Skeletal muscle satellite cell (primary cell): Measurements from ENCODE around the gene PDE10A.
"Not testable (repeated sequence)": the region's sequence is repeated elsewhere in the genome, so short reads cannot be mapped to it uniquely, and the experiment has no call there.

Source experiments
- H3K27me3 ChIP-seq: 2 replicates; pipeline ENCODE4 v1.7.0; 2013; ENCODE audit warnings: low read length; ENCODE audit not compliant: control insufficient read depth, insufficient read depth
- H3K36me3 ChIP-seq: 2 replicates; pipeline ENCODE4 v1.7.0; 2013; ENCODE audit warnings: mild to moderate bottlenecking, control low read depth, low read length; ENCODE audit not compliant: insufficient read depth
- H3K4me1 ChIP-seq: 2 replicates; pipeline ENCODE4 v1.7.0; 2013; ENCODE audit warnings: low read length; ENCODE audit not compliant: control insufficient read depth, insufficient read depth
- H3K4me2 ChIP-seq: 2 replicates; pipeline ENCODE4 v1.7.0; 2013; ENCODE audit warnings: mild to moderate bottlenecking, low read length
- H3K4me3 ChIP-seq: 2 replicates; pipeline ENCODE4 v1.7.0; 2013; ENCODE audit warnings: low read length
- H3K9ac ChIP-seq: 2 replicates; pipeline ENCODE4 v1.7.0; 2013; ENCODE audit warnings: mild to moderate bottlenecking, low read depth, low read length, moderate library complexity
- H3K9me3 ChIP-seq: replicated peaks from 2 replicates; pipeline ENCODE4 v1.7.0; 2013; ENCODE audit warnings: mild to moderate bottlenecking, control low read depth, low read length

PDE10A gene

DNA sequence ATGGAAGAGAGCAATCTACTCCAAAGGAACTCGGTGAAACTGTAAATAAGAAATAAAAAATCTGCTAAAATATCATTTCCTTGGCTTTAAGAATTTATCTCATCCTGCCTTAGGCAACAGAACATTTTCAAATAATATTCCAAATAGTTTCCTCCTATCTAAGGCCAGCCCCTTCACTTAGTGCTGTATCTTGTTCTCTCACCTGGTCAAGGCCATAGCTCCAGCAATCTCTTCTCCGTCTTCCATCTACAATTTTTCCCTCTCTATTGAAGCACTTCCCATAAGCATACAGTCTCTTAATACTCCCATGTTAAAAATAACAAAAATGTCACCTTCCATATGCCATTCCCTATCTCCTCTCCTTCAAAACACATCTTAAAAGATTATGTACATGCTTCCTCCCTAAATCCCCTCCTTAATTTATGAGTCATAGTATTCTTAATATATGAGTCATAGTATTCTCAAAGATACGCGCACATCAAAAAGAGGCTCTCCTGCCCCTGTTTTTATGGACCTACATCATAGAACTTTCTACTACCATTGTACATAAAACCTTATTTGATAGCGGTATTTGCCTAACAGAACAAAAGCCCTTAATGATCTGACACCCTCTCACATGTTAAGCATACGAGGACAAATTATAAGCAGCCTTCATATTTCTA lies 146.9 kb downstream of the PDE10A start:
- Histone ChIP-seq H3K4me2 (no peak overlapping the region), H3K27me3 (no peaks in the 10 kb centered on the region), H3K9me3 (no peaks in the 10 kb centered on the region), H3K4me3 (no peak overlapping the region), H3K4me1 (peaks cover 7% of the 10 kb centered on the region), H3K9ac (no peak overlapping the region), H3K36me3 (no peaks in the 10 kb centered on the region)

DNA sequence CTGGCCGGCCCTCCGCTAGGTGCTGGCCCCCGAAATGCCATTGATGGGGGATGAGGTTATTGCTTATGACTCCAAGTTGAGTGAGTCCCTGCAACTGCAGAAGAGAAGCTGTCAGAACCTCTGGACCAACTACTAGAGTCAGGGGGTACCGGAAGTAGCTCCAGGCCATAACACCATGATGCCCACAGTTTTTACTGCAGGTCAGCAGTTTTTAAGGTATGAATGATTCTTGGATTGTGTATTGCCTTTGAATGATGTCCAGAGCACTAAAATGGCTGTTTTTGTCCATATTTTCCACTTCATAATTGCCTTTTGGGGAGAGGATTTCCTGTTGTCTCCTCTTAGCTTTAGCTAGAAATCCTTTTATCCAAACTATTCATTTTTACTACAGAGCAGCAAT lies 148.4 kb downstream of the PDE10A start:
- no peak overlapping the region for H3K4me3 ChIP-seq
- no peaks in the 10 kb centered on the region for H3K36me3 ChIP-seq
- no peak overlapping the region for H3K9ac ChIP-seq
- peaks cover 7% of the 10 kb centered on the region for H3K4me1 ChIP-seq
- no peak overlapping the region for H3K4me2 ChIP-seq
- H3K9me3 ChIP-seq, result no peaks in the 10 kb centered on the region
- H3K27me3 ChIP-seq, result no peaks in the 10 kb centered on the region

DNA sequence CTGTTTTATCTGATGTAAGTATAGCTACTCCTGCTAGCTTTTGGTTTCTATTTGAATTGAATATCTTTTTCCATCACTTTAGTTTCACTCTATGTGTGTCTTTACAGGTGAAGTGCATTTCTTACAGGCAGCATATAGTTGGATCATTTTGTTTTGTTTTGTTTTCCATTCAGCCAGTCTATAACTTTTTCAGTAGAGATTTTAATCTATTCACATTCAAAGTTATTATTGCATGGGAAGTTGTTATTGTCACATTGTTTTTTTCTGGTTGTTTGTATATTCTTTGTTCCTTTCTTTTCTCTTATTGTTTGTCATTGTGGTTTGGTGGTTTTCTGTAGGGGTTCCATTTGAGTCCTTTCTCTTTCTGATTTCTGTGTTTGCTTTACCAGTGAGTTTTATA lies 151.2 kb downstream of the PDE10A start:
- Histone ChIP-seq H3K27me3 (no peaks in the 10 kb centered on the region), H3K9me3 (no peaks in the 10 kb centered on the region), H3K4me1 (peaks cover 7% of the 10 kb centered on the region), H3K36me3 (no peaks in the 10 kb centered on the region), H3K4me3 (no peak overlapping the region), H3K9ac (no peak overlapping the region), H3K4me2 (no peak overlapping the region)

DNA sequence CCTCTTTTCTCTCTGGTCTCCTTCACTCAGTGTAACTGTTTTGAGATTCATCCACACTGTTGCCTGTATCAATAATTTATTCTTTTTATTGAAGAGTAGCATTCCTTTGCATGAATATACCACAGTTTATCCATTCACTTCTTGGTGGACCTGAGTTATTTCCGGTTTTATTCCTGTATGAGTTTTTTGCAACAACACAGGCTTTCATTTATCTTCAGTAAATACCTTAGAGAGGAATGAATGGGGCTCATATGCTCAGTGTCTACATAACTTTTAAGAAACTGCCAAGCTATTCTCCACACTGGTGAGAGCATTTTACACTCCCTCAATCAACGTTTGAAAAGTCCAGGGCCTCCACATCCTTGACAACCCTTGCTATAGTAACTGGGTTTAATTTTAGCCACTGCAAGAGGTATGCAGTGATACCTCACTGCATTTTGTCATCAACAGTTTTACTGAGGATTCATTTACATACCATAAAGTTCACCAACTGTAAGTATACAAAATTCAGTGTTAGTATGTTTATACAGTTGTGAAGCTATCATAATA lies 154.6 kb downstream of the PDE10A start:
- Histone ChIP-seq H3K4me1 (no peaks in the 10 kb centered on the region), H3K9ac (no peak overlapping the region), H3K4me3 (no peak overlapping the region), H3K27me3 (no peaks in the 10 kb centered on the region), H3K4me2 (no peak overlapping the region), H3K9me3 (no peaks in the 10 kb centered on the region), H3K36me3 (no peaks in the 10 kb centered on the region)

DNA sequence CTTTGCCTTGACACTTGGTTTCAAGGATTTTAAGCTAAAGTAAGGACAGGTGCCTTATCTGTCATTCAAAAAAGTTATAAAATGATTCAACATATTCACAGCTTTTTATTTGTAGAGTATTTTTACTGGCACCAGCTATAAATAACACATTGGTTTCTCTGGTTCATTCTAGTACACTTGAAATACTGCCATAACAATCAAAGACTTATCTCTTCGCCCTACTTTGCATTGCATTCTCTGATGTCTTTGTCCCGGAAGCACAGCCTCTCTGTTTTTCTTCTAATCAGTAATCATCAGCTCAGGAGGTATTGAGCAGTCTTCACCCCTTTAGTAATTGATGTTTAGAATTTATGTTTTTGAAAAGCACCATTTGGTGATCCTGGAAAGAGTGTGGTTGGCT lies 156.4 kb downstream of the PDE10A start:
- Histone ChIP-seq H3K4me3 (no peak overlapping the region), H3K4me1 (no peaks in the 10 kb centered on the region), H3K27me3 (no peaks in the 10 kb centered on the region), H3K36me3 (no peaks in the 10 kb centered on the region), H3K9ac (no peak overlapping the region), H3K9me3 (no peaks in the 10 kb centered on the region), H3K4me2 (no peak overlapping the region)

DNA sequence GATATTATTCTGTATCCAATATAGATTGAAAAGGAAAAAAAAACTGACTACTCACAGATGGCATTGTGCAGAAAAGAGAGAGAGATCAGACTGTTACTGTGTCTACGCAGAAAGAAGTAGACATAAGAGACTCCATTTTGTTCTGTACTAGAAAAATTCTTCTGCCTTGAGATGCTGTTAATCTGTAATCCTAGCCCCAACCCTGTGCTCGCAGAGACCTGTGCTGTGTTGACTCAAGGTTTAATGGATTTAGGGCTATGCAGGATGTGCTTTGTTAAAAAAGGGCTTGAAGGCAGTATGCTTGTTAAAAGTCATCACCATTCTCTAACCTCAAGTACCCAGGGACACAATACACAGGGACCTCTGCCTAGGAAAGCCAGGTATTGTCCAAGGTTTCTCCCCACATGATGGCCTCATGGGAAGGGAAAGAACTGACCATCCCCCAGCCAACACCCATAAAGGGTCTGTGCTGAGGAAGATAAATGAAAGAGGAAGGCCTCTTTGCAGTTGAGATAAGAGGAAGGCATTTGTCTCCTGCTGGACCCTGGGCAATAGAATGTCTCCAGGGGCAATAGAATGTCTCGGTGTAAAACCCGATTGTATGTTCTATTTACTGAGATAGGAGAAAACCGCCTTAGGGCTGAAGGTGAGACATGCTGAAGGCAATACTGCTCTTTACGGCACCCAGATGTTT lies 162.7 kb downstream of the PDE10A start:
- not testable (repeated sequence) for H3K36me3 ChIP-seq, H3K4me2 ChIP-seq, H3K4me3 ChIP-seq, H3K9me3 ChIP-seq, H3K27me3 ChIP-seq, H3K9ac ChIP-seq, H3K4me1 ChIP-seq

DNA sequence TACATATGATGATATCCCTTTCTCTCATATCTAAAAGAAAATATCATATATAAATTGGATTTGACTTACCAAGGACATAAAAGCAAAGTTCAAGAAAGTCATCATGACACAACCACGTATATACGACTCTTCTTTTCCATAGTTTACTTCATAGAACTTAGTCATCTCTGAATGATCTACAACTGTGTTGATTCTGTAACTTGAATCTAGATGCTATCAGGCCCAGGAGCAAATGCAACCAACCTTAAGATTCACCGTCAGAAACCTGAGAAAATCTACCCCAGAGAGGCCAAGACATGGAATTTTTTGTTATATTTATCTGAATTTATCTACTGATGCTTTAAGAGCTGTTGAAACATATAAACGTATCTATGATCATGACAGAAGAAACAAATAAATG lies 165.6 kb downstream of the PDE10A start:
- no peaks in the 10 kb centered on the region for H3K4me1 ChIP-seq

DNA sequence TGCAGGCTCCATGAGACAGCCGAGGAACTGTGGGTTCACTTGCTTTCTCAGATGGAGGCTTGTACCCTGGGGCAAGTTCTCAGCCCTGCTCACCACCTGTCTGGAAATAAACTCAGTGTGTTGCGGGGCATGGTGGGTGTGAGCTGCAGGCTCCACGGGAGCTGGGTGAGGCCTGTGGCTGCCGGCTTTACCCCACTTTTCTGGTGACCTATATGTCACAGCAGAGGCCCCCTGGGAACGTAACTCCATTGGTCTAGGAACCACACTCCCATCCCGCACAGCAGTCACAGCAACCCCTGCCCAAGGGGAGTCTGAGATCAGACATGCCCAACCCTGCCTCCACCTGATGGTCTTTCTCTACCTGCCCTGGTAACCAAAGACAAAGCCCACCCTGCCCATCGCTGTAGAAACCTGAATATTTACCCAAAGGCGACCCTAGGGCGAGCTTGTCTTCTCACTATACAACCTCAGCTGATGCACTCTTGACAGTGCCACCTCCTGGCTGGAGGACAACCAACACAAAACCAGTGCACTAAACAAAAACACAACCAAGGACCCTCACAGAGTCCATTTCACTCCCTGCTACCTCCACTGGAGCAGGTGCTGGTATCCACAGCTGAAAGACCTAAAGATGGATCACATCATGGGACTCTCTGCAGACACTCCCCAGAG lies 174.3 kb downstream of the PDE10A start:
- no peaks in the 10 kb centered on the region for H3K9me3 ChIP-seq
- H3K27me3 ChIP-seq, result no peaks in the 10 kb centered on the region
- peaks cover 7% of the 10 kb centered on the region for H3K4me1 ChIP-seq
- H3K4me2 ChIP-seq, result no peak overlapping the region
- no peak overlapping the region for H3K4me3 ChIP-seq
- no peak overlapping the region for H3K9ac ChIP-seq
- no peaks in the 10 kb centered on the region for H3K36me3 ChIP-seq

More for the DNA sequence above, 165.6 kb downstream of the PDE10A start:
- no peak overlapping the region for H3K9ac ChIP-seq
- no peak overlapping the region for H3K4me2 ChIP-seq
- H3K9me3 ChIP-seq, result no peaks in the 10 kb centered on the region
- H3K36me3 ChIP-seq, result no peaks in the 10 kb centered on the region
- H3K27me3 ChIP-seq, result no peaks in the 10 kb centered on the region
- H3K4me3 ChIP-seq, result no peak overlapping the region

DNA sequence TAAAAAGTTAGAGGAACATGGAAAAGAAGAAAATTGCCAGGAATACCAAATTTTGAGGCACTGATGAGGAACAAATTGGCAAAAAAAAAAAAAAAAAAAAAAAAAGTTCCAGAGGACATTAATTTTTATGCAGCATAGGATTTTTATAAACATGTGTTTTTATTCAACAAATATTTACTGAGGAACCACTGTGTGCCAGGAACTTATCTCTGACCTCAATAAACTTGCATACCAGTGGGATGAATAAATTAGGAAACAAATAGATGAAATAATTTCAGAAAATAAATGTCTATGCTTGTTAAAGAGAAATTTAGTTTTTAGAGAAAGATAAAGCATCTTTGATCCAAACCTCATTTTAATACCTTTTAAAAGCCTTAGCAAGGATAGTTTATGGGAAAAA lies 175.1 kb downstream of the PDE10A start:
- Histone ChIP-seq H3K4me2 (no peak overlapping the region), H3K27me3 (no peaks in the 10 kb centered on the region), H3K4me3 (no peak overlapping the region), H3K36me3 (no peaks in the 10 kb centered on the region), H3K9me3 (no peaks in the 10 kb centered on the region), H3K9ac (no peak overlapping the region), H3K4me1 (peaks cover 7% of the 10 kb centered on the region)

DNA sequence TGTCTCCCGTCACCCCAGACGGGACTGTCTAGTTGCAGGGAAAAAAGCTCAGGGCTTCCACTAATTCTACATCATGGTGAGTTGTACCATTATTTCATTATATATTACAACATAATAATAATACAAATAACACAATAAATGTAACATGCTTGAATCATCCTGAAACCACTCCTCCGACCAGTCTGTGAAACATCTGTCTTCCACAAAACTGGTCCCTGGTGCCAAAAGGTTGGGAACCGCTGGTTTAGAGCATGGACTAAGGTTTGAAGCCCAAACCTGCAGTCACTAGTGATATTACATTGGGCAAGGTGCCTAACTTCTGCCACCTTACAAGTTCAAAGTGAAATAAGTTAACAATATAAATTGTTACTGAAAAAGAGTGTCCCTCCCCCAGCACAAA lies 175.7 kb downstream of the PDE10A start:
- Histone ChIP-seq H3K36me3 (no peaks in the 10 kb centered on the region), H3K4me3 (no peak overlapping the region), H3K4me2 (no peak overlapping the region), H3K4me1 (peaks cover 7% of the 10 kb centered on the region), H3K9ac (no peak overlapping the region), H3K27me3 (no peaks in the 10 kb centered on the region), H3K9me3 (no peaks in the 10 kb centered on the region)

DNA sequence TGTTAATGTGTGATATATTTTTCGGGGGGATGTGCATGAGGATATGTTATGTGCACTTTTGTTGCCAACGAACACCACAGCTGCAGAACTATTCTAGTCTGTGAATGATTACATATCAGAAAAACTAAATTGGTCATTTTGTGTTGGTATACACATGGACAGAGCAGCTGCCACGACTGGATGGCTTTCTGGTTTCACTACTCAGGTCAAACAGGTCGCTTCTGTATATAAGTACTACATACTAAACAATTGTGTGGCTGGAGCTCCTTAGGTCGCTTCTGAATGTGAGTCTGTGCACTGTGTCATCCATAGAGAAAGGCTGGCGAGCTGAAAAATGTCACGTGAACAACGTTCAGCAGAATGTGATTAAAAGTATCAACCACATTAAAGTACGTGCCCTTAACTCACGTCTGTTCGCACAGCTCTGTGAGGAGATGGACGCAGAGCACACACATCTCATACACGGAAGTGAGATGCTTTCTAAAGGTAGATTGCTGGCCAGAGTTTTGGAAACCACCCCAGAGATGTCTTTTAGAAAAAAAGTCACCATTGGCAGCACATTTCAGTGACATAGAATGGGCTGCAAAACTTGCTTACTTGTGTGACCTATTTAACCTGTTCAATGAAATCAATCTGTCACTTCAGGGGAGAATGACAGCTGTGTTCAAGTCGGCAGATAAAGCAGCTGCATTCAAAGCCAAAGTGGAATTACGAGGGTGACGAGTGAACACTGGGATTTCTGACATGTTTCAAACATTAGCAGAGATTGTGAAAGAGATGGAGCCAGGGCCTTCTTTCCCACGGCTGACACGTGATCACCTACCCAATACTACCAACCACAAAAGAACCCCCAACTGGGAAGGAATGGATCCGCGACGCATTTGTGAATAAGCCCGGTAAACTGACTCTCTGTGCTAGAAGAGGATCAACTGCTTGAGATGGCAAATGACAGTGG lies 176.6 kb downstream of the PDE10A start:
- Histone ChIP-seq H3K4me3 (no peak overlapping the region), H3K36me3 (no peaks in the 10 kb centered on the region), H3K4me1 (peaks cover 7% of the 10 kb centered on the region), H3K9ac (no peak overlapping the region), H3K4me2 (no peak overlapping the region), H3K27me3 (no peaks in the 10 kb centered on the region), H3K9me3 (no peaks in the 10 kb centered on the region)
